Islet of Langerhans (tissue), 1 donor: ENCODE data around the gene STK24.

Experiments
- FAIRE-seq: peaks from one replicate; lab custom pipeline; 2011; peaks lifted over from hg19 to GRCh38; lab: Jason Lieb, UNC

STK24 gene

GRCh38 chr13:98530217-98530616 is 46.7 kb downstream of the STK24 start:
- no peak for FAIRE-seq

GRCh38 chr13:98529171-98529570 is 47.7 kb downstream of the STK24 start:
- no peak for FAIRE-seq

GRCh38 chr13:98528663-98529064 is 48.2 kb downstream of the STK24 start:
- no peak for FAIRE-seq

- FAIRE-seq = no peak
Measured at GRCh38 chr13:98527526-98527925, 49.4 kb downstream of the STK24 start.

GRCh38 chr13:98526182-98526512 is 50.8 kb downstream of the STK24 start:
- no peak for FAIRE-seq

GRCh38 chr13:98525456-98526181 is 51.3 kb downstream of the STK24 start:
- no peak for FAIRE-seq

- FAIRE-seq = no peak
Measured at GRCh38 chr13:98524793-98525192, 52.1 kb downstream of the STK24 start.

GRCh38 chr13:98524391-98524790 is 52.5 kb downstream of the STK24 start:
- no peak for FAIRE-seq

GRCh38 chr13:98523455-98524102 is 53.3 kb downstream of the STK24 start:
- FAIRE-seq = no peak

GRCh38 chr13:98522371-98522770 is 54.5 kb downstream of the STK24 start:
- FAIRE-seq = no peak

GRCh38 chr13:98521461-98522247 is 55.3 kb downstream of the STK24 start:
- no peak for FAIRE-seq

GRCh38 chr13:98520674-98521449 is 56.0 kb downstream of the STK24 start:
- FAIRE-seq = no peak

- no peak for FAIRE-seq
Measured at GRCh38 chr13:98519976-98520375, 56.9 kb downstream of the STK24 start.

GRCh38 chr13:98517576-98518310 is 59.2 kb downstream of the STK24 start:
- FAIRE-seq = no peak

GRCh38 chr13:98515818-98516465 is 61.0 kb downstream of the STK24 start:
- no peak for FAIRE-seq

GRCh38 chr13:98514288-98514687 is 62.6 kb downstream of the STK24 start:
- no peak for FAIRE-seq

- FAIRE-seq = no peak
Measured at GRCh38 chr13:98513837-98514236, 63.1 kb downstream of the STK24 start.

- FAIRE-seq = no peak
Measured at GRCh38 chr13:98512774-98513665, 63.9 kb downstream of the STK24 start.

GRCh38 chr13:98511435-98511834 is 65.5 kb downstream of the STK24 start:
- FAIRE-seq = no peak

- no peak for FAIRE-seq
Measured at GRCh38 chr13:98510156-98510509, 66.8 kb downstream of the STK24 start.
